Endometrial microvascular endothelial cells (primary cell): ENCODE results near the gene EPHB1. TPM values are rescaled to one million over a fixed set of nuclear protein-coding genes. Genes with fewer than 3 reads are reported as not detected.

ENCODE experiments used
- in situ Hi-C: cut with HindIII; loops from 2 replicates; pipeline ENCODE4 v1.10.0; 2017; ENCODE audit warnings: low sequenced_read_pairs, low pct_unique_long_range_greater_than_20kb; ENCODE audit errors: inconsistent ontology term
- total RNA-seq: library from RNA; depleted of rRNA; stranded (reverse); fragments of >200 nt; gene quantifications from one replicate; pipeline ENCODE4 v1.2.3, GENCODE V29; 2015; ENCODE audit errors: inconsistent ontology term

The EPHB1 gene
- total RNA-seq, 1 donor from 2014 or later, result 0.37 TPM

- in situ Hi-C loops, result no loop called here
Measured at GRCh38 chr3:134896696-134897095, 101.6 kb downstream of the EPHB1 start.

GRCh38 chr3:134897391-134898141 lies 102.5 kb downstream of the EPHB1 start:
- in situ Hi-C loops, result no loop called here

DNA sequence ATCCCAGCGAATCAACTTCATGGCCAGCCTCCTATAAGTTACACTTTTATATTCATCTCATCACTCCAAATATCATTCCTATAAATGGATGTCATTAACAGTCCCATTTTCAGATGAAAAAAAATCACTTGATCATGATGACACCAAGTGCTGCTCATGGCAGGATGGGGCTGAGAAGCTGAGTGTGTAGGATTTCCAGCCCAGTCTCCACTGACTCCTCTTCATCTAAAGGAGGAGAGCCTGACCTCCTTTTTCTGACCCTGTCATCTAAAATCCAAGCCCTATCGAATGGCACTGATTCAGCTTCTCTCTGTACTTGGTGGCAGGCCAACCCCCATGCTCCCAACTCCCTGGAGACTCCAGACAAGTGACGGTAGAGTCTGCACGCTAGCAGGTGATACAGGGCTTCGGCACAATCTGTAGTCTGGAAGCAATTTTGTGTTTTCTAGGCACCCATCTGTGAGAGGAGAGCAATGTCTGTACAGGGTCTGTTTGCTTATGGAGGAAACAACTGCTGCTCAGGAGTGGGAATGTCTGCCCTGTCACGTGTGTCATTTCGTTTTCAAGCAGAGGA lies 103.2 kb downstream of the EPHB1 start:
- in situ Hi-C loops, result no loop called here

- in situ Hi-C loops, result no loop called here
Measured at GRCh38 chr3:134899786-134900185, 104.7 kb downstream of the EPHB1 start.

- in situ Hi-C loops, result no loop called here
Measured at GRCh38 chr3:134900482-134900881, 105.4 kb downstream of the EPHB1 start.

DNA sequence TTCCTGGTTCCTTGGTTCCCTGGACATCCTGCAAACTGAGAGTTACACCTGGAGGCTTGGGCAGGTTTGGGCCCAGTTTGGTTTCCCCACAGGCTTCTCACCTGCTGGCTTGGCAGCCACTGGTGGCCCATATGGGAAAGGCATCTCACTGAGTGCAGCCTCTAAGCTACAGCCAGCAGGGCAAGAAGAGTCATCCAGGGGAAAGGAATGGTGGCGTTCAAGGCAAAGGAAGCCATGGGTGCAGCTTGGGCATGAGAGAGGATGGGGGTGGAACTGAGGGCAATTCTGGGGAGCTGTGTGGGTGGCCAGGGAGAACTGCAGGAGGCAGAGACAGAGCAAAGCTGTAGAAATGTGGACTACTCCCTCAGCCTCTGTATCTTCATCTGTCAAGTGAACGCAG lies 106.4 kb downstream of the EPHB1 start:
- in situ Hi-C loops, result no loop called here

DNA sequence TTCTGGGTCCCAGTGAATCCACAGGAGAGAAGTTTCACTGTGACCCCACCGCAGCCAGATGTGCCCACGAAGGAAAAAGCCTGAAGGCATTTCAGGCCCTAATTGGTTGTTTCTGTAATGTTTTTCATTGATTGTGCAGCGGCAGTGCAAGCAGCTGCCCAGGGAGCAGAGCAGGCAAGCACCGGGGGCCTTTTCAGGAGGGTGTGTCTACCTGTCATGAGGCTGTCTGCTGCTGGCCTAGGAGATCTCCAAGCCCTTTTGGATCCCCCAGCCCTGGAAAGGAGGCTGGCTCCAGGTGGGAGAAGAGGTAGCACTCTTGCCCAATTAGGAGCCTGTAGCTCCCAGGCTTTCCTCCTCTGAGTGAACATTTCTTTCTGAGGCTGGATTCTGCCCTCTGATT lies 108.8 kb downstream of the EPHB1 start:
- in situ Hi-C loops, result no loop called here

DNA sequence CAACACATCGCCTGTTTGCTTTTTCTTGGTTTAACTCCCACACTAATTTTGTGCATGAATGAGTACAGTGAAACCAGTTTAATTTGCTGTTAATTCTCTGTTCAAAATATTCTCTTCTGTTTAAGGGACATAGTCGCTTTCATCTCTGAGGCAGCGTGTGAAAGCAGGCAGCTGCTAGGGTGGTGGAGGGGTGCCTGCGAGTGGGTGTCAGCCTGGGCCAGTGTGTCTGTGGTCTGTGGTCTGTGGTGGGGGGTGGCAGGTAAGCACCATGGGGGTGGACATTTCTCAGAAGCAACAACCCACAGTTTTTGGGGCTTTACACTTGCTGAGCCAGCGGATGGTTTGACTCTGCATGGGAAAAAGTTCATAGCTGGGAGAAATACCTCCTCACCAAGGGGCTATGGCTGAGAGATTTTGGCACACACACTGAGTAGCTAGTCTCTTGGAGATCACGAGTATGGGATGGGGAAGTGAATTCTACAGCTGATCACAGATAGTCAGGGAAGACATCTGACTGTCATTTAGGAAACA lies 109.2 kb downstream of the EPHB1 start:
- in situ Hi-C loops, result no loop called here

- in situ Hi-C loops, result no loop called here
Measured at GRCh38 chr3:134904776-134905646, 110.0 kb downstream of the EPHB1 start.

DNA sequence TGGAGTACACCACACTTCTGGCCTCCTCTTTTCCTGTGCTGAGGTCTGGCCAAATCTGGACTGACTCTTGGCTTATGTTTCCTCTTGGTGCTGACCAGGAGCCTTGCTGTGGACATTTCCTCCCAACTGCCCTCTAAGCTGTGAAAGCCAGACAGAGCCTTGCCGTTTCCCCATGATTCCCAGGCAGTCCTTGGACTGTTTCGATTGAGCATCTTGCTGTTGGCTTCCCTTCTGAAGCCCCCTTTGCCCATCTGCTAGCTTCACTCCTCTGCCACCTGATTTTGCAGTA lies 110.5 kb downstream of the EPHB1 start:
- in situ Hi-C loops, result no loop called here

GRCh38 chr3:134908271-134908670 lies 113.2 kb downstream of the EPHB1 start:
- in situ Hi-C loops, result no loop called here

GRCh38 chr3:134910026-134910425 lies 115.0 kb downstream of the EPHB1 start:
- in situ Hi-C loops, result no loop called here

GRCh38 chr3:134911586-134912548 lies 116.8 kb downstream of the EPHB1 start:
- in situ Hi-C loops, result no loop called here

- in situ Hi-C loops, result no loop called here
Measured at GRCh38 chr3:134916276-134916961, 121.4 kb downstream of the EPHB1 start.

GRCh38 chr3:134917631-134918030 lies 122.6 kb downstream of the EPHB1 start:
- in situ Hi-C loops, result no loop called here

- in situ Hi-C loops, result no loop called here
Measured at GRCh38 chr3:134918441-134918840, 123.4 kb downstream of the EPHB1 start.

GRCh38 chr3:134922101-134922500 lies 127.0 kb downstream of the EPHB1 start:
- in situ Hi-C loops, result no loop called here

GRCh38 chr3:134922866-134923265 lies 127.8 kb downstream of the EPHB1 start:
- in situ Hi-C loops, result no loop called here
